ENCODE data around the gene USP35. TPM values are rescaled to one million over a fixed set of nuclear protein-coding genes. Genes with fewer than 3 reads are reported as not detected.

USP35 gene
- total and polyA plus RNA-seq, 5 experiments from 2014 or later: 0.76 to 12.4 (median 1.5) TPM

- peaks cover 0 to 6% (median 0%) of the 10 kb centered on the region in 9 donors for H3K9me3 Mint-ChIP-seq
- peaks cover 0 to 20% (median 17%) of the 10 kb centered on the region in 3 donors for H3K36me3 Mint-ChIP-seq
- H3K4me3 Mint-ChIP-seq: no peak overlapping the region
- peak overlapping the region in 1 of 10 donors; percentile 20 for H3K27ac Mint-ChIP-seq
- no peak for DNase-seq
- no peak for ATAC-seq
- peaks cover 3 to 12% (median 5%) of the 10 kb centered on the region in 4 donors for H3K4me1 Mint-ChIP-seq
- no peaks in the 10 kb centered on the region for H3K27me3 Mint-ChIP-seq
- POLR2A ChIA-PET: no interaction called here
Measured at GRCh38 chr11:78176605-78177141, 12.0 kb upstream of the USP35 start.

GRCh38 chr11:78177216-78177615 lies 11.5 kb upstream of the USP35 start:
- POLR2A ChIA-PET: no interaction called here

GRCh38 chr11:78179459-78180071 lies 9.2 kb upstream of the USP35 start:
- Mint-ChIP-seq H3K27ac (peak overlapping the region in 5 of 10 donors; percentile 17 to 74 (median 43)), H3K9me3 (peaks cover 0 to 6% (median 0%) of the 10 kb centered on the region in 9 donors), H3K4me3 (peak overlapping the region in 1 of 10 donors; percentile 11), H3K4me1 (peaks cover 3 to 12% (median 8%) of the 10 kb centered on the region in 4 donors), H3K27me3 (no peaks in the 10 kb centered on the region), H3K36me3 (peaks cover 0 to 7% (median 5%) of the 10 kb centered on the region in 3 donors)
- DNase-seq (no peak), ATAC-seq (no peak)
- POLR2A ChIA-PET: no interaction called here

More at GRCh38 chr11:78177216-78177615, 11.5 kb upstream of the USP35 start:
- peak overlapping the region in 2 of 10 donors; percentile 4 to 5 for H3K27ac Mint-ChIP-seq
- ATAC-seq (no peak), DNase-seq (no peak)
- H3K36me3 Mint-ChIP-seq: peaks cover 0 to 20% (median 17%) of the 10 kb centered on the region in 3 donors
- H3K4me3 Mint-ChIP-seq: no peak overlapping the region
- peaks cover 3 to 12% (median 5%) of the 10 kb centered on the region in 4 donors for H3K4me1 Mint-ChIP-seq
- no peaks in the 10 kb centered on the region for H3K27me3 Mint-ChIP-seq
- peaks cover 0 to 6% (median 0%) of the 10 kb centered on the region in 9 donors for H3K9me3 Mint-ChIP-seq

- DNase-seq (no peak), ATAC-seq (no peak)
- Mint-ChIP-seq H3K27ac (peak overlapping the region in 1 of 10 donors; percentile 28), H3K4me3 (no peak overlapping the region), H3K27me3 (no peaks in the 10 kb centered on the region), H3K9me3 (peaks cover 0 to 6% (median 0%) of the 10 kb centered on the region in 9 donors), H3K36me3 (peaks cover 0 to 7% (median 5%) of the 10 kb centered on the region in 3 donors), H3K4me1 (peaks cover 3 to 12% (median 8%) of the 10 kb centered on the region in 4 donors)
- POLR2A ChIA-PET: no interaction called here
Measured at GRCh38 chr11:78180751-78181150, 8.0 kb upstream of the USP35 start.

GRCh38 chr11:78181185-78181584 lies 7.5 kb upstream of the USP35 start:
- POLR2A ChIA-PET: no interaction called here
- Mint-ChIP-seq H3K36me3 (peaks cover 0 to 6% (median 5%) of the 10 kb centered on the region in 3 donors), H3K9me3 (peaks cover 0 to 6% (median 0%) of the 10 kb centered on the region in 9 donors), H3K27ac (no peak overlapping the region), H3K4me3 (no peak overlapping the region), H3K27me3 (no peaks in the 10 kb centered on the region), H3K4me1 (peaks cover 3 to 12% (median 8%) of the 10 kb centered on the region in 4 donors)
- ATAC-seq (no peak), DNase-seq (no peak)

- peak overlapping the region; percentile 95 to 99 (median 98) for H3K4me3 Mint-ChIP-seq
- peaks cover 24 to 55% (median 50%) of the 10 kb centered on the region in 4 donors for H3K4me1 Mint-ChIP-seq
- ATAC-seq: peak; percentile 56 to 63
- DNase-seq: peak in 8 of 10 donors; percentile 61 to 81 (median 67)
- H3K27ac Mint-ChIP-seq: peak overlapping the region; percentile 67 to 99 (median 96)
- peaks cover 0 to 2% (median 0%) of the 10 kb centered on the region in 3 donors for H3K36me3 Mint-ChIP-seq
- POLR2A ChIA-PET: interaction anchor here (0.7 to 6.6 kb wide), 3 partner anchors 14 to 48 kb away, joined by 5 to 63 read pairs (median 21); partner anchors contain the start of gene ALG8
- H3K27me3 Mint-ChIP-seq: no peaks in the 10 kb centered on the region
- H3K9me3 Mint-ChIP-seq: no peaks in the 10 kb centered on the region
Measured at GRCh38 chr11:78187366-78188285, 1.1 kb upstream of the USP35 start.

- Mint-ChIP-seq H3K36me3 (peaks cover 0 to 1% (median 0%) of the 10 kb centered on the region in 3 donors), H3K9me3 (no peaks in the 10 kb centered on the region), H3K4me1 (peaks cover 34 to 71% (median 58%) of the 10 kb centered on the region in 4 donors), H3K27me3 (no peaks in the 10 kb centered on the region), H3K4me3 (peak overlapping the region; percentile 77 to 99 (median 98)), H3K27ac (peak overlapping the region; percentile 75 to 99 (median 91))
- no peak for ATAC-seq
- POLR2A ChIA-PET: interaction anchor here (0.7 to 6.6 kb wide), 4 partner anchors 9 to 50 kb away, joined by 3 to 63 read pairs (median 12); partner anchors contain the start of gene ALG8
- DNase-seq: peak in 1 of 10 donors; percentile 8
Measured at GRCh38 chr11:78189174-78189724, 530 bp downstream of the USP35 start.

GRCh38 chr11:78189851-78190250 lies 1.1 kb downstream of the USP35 start:
- peaks cover 0 to 1% (median 0%) of the 10 kb centered on the region in 3 donors for H3K36me3 Mint-ChIP-seq
- H3K27me3 Mint-ChIP-seq: no peaks in the 10 kb centered on the region
- DNase-seq (no peak), ATAC-seq (no peak)
- H3K9me3 Mint-ChIP-seq: no peaks in the 10 kb centered on the region
- H3K27ac Mint-ChIP-seq: peak overlapping the region; percentile 49 to 99 (median 91)
- POLR2A ChIA-PET: interaction anchor here (0.5 to 6.6 kb wide), 4 partner anchors 8 to 119 kb away, joined by 3 to 63 read pairs (median 13); partner anchors contain the start of gene ALG8
- peaks cover 35 to 77% (median 64%) of the 10 kb centered on the region in 4 donors for H3K4me1 Mint-ChIP-seq
- peak overlapping the region; percentile 77 to 99 (median 98) for H3K4me3 Mint-ChIP-seq

- peaks cover 0 to 1% (median 0%) of the 10 kb centered on the region in 3 donors for H3K36me3 Mint-ChIP-seq
- H3K9me3 Mint-ChIP-seq: no peaks in the 10 kb centered on the region
- DNase-seq: no peak
- no peaks in the 10 kb centered on the region for H3K27me3 Mint-ChIP-seq
- H3K27ac Mint-ChIP-seq: peak overlapping the region; percentile 16 to 99 (median 88)
- H3K4me3 Mint-ChIP-seq: peak overlapping the region; percentile 39 to 99 (median 98)
- no peak for ATAC-seq
- H3K4me1 Mint-ChIP-seq: peaks cover 38 to 81% (median 64%) of the 10 kb centered on the region in 4 donors
- POLR2A ChIA-PET: interaction anchor here (0.5 to 6.6 kb wide), 3 partner anchors 8 to 119 kb away, joined by 3 to 63 read pairs (median 5); no protein-coding TSS in a partner anchor
Measured at GRCh38 chr11:78190374-78190773, 1.7 kb downstream of the USP35 start.

GRCh38 chr11:78190871-78191538 lies 2.3 kb downstream of the USP35 start:
- Mint-ChIP-seq H3K9me3 (no peaks in the 10 kb centered on the region), H3K27me3 (no peaks in the 10 kb centered on the region), H3K4me1 (peaks cover 38 to 81% (median 65%) of the 10 kb centered on the region in 4 donors), H3K27ac (peak overlapping the region; percentile 20 to 99 (median 65)), H3K4me3 (peak overlapping the region in 6 of 10 donors; percentile 16 to 98 (median 32)), H3K36me3 (peaks cover 0 to 2% (median 0%) of the 10 kb centered on the region in 3 donors)
- DNase-seq: no peak
- ATAC-seq: no peak
- POLR2A ChIA-PET: interaction anchor here (6.6 kb wide), 1 partner anchor 11 kb away, joined by 63 read pairs; no protein-coding TSS in a partner anchor

GRCh38 chr11:78192223-78192719 lies 3.6 kb downstream of the USP35 start:
- no peak for ATAC-seq
- H3K36me3 Mint-ChIP-seq: peaks cover 0 to 3% (median 0%) of the 10 kb centered on the region in 3 donors
- no peaks in the 10 kb centered on the region for H3K27me3 Mint-ChIP-seq
- peak overlapping the region in 1 of 10 donors; percentile 51 for H3K4me3 Mint-ChIP-seq
- peaks cover 35 to 77% (median 57%) of the 10 kb centered on the region in 4 donors for H3K4me1 Mint-ChIP-seq
- H3K9me3 Mint-ChIP-seq: no peaks in the 10 kb centered on the region
- no peak for DNase-seq
- peak overlapping the region in 6 of 10 donors; percentile 44 to 86 (median 72) for H3K27ac Mint-ChIP-seq
- POLR2A ChIA-PET: interaction anchor here (6.6 kb wide), 1 partner anchor 9 kb away, joined by 63 read pairs; no protein-coding TSS in a partner anchor
